Upper lobe of left lung (tissue), 6 donors: Measurements from ENCODE around the gene C12orf76. TPM values are rescaled to one million over a fixed set of nuclear protein-coding genes. Genes with fewer than 3 reads are reported as not detected.
"Not testable (repeated sequence)": the region's sequence is repeated elsewhere in the genome, so short reads cannot be mapped to it uniquely, and the experiment has no call there.

ENCODE experiments used
- ATAC-seq, 2 donors: fragments of 200-7000 bp; cut with Tn5 transposase; one replicate each; pipeline ENCODE4 v1.9.1; 2022; ENCODE audit warnings: mild to moderate bottlenecking in 2 of 2, moderate library complexity in 2 of 2; ENCODE audit not compliant: low FRiP score in 2 of 2
- DNase-seq, 2 donors: peaks; one replicate each; pipeline ENCODE4 v3.0.0-alpha.2; 2019 to 2020
- H3K27ac ChIP-seq, 4 donors: fragments of 200-600 bp; sonication (generic); one replicate each; pipeline ENCODE4 v1.5.1; 2016 to 2019
- H3K27me3 ChIP-seq, 4 donors: fragments of 200-600 bp; sonication (generic); one replicate each; pipeline ENCODE4 v1.5.1; 2017 to 2019
- H3K36me3 ChIP-seq, 4 donors: fragments of 200-600 bp; sonication (generic); one replicate each; pipeline ENCODE4 v1.5.1; 2016 to 2019
- H3K4me1 ChIP-seq, 4 donors: fragments of 200-600 bp; sonication (generic); one replicate each; pipeline ENCODE4 v1.5.1; 2018 to 2019
- H3K4me3 ChIP-seq, 4 donors: fragments of 200-600 bp; sonication (generic); one replicate each; pipeline ENCODE4 v1.5.1; 2017 to 2019; ENCODE audit warnings: mild to moderate bottlenecking in 2 of 4, moderate library complexity in 1 of 4
- H3K9me3 ChIP-seq, 4 donors: fragments of 200-600 bp; sonication (generic); one replicate each; pipeline ENCODE4 v1.5.1; 2018 to 2019
- CTCF ChIP-seq, 6 experiments: fragments of 450-650 bp in 4 of 6; fragments of 200-600 bp in 2 of 6; sonication (generic) in 2 of 6; IDR thresholded peaks; one replicate each; pipeline ENCODE4 v1.5.1; 2016 to 2019; ENCODE audit warnings: antibody characterized with exemption in 6 of 6
- EP300 ChIP-seq, 4 donors: sonication (generic); formaldehyde crosslinking; IDR thresholded peaks; one replicate each; pipeline ENCODE4 v1.5.1; 2017; ENCODE audit warnings: antibody characterized with exemption in 4 of 4, control low read depth in 2 of 4
- POLR2A ChIP-seq, 4 donors: fragments of 450-650 bp; IDR thresholded peaks; one replicate each; pipeline ENCODE4 v1.5.1; 2016 to 2017; ENCODE audit warnings: antibody characterized with exemption in 4 of 4, mild to moderate bottlenecking in 2 of 4
- POLR2AphosphoS5 ChIP-seq, 2 donors: sonication (generic); formaldehyde crosslinking; IDR thresholded peaks; one replicate each; pipeline ENCODE4 v1.5.1; 2017; ENCODE audit warnings: antibody characterized with exemption in 2 of 2
- WGBS, 2 donors: methylation state at CpG; one replicate each; pipeline ENCODE4 v1.1.5; 2017 to 2018; 5-methylcytosine and 5-hydroxymethylcytosine counted together
- total RNA-seq, 6 donors: library from RNA; depleted of rRNA in 4 of 6; stranded (reverse); fragments of >200 nt in 4 of 6; gene quantifications; one replicate each; pipeline versions ENCODE4 v1.1.0 to v1.2.1, GENCODE V29; 2016 to 2021
- donor health status: DM: no; HTN: no; CAD: no; lungs with moderate emphysema.
- donor health status: DM: no; HTN: yes; CAD: no; lungs with severe emphysema.

The C12orf76 gene
- total RNA-seq, 6 donors from 2014 or later = 8.4 to 30.5 (median 19.6) TPM

- Histone ChIP-seq H3K9me3 (no peaks in the 10 kb centered on the region), H3K27me3 (no peaks in the 10 kb centered on the region), H3K4me3 (no peak overlapping the region), H3K4me1 (peaks cover 0 to 11% (median 9%) of the 10 kb centered on the region in 4 donors), H3K36me3 (no peaks in the 10 kb centered on the region), H3K27ac (no peak overlapping the region)
- WGBS, 2 donors = 96 to 99% methylated on average over 3 of the region's 3 CpGs
- no peak for TF ChIP-seq POLR2AphosphoS5 (IDR thresholded peaks at IDR 0.05)
- TF ChIP-seq POLR2A (IDR thresholded peaks at IDR 0.05) = no peak
- no peak for TF ChIP-seq CTCF (IDR thresholded peaks at IDR 0.05)
- no peak for TF ChIP-seq EP300 (IDR thresholded peaks at IDR 0.05)
- DNase-seq (no peak), ATAC-seq (no peak)
These were observed 23.6 kb upstream of the C12orf76 start for GRCh38 chr12:110071967-110072366.

DNA sequence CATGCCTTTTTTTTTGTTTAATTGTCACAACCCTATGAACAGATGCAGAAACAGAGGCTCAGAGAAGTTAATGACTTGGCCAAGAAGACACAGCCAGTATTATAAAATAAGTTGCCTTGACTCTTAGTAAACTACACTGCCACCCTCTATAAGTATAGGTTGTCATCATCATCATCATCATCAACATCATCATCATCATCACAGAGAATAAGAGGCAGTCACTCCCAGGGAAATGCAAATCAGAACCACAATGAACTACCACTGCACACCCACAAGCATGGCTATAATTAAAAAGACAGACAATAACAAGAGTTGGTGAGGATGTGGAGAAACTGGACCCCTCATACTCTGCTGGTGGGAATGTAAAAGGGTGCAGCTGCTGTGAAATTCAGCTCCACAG, 23.2 kb upstream of the C12orf76 start:
- Histone ChIP-seq H3K36me3 (no peaks in the 10 kb centered on the region), H3K4me3 (no peak overlapping the region), H3K27ac (no peak overlapping the region), H3K9me3 (no peaks in the 10 kb centered on the region), H3K27me3 (no peaks in the 10 kb centered on the region), H3K4me1 (peaks cover 0 to 11% (median 9%) of the 10 kb centered on the region in 4 donors)
- DNase-seq (no peak), ATAC-seq (no peak)
- TF ChIP-seq POLR2A (IDR thresholded peaks at IDR 0.05) (no peak), CTCF (IDR thresholded peaks at IDR 0.05) (no peak), POLR2AphosphoS5 (IDR thresholded peaks at IDR 0.05) (no peak), EP300 (IDR thresholded peaks at IDR 0.05) (no peak)

DNA sequence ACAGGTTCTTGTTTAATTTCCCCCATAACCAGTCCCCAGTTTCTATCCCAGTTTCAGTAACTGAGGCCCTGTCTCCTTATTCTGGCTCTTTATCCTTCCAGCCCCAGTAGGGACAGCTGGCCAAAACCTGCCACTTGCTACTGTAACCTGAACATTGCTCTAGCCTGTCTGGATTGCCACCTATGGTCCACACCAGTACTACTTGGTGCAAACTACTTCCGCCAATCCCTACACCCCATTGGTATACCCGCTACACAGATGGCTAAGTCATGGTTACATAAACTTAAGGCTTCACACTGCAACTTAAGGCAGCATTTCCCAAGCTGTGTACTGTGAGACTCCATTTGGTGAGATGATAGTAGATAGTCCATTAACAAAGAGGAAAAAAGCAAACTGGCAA, 20.3 kb upstream of the C12orf76 start:
- no peaks in the 10 kb centered on the region for H3K27me3 ChIP-seq
- no peak overlapping the region for H3K27ac ChIP-seq
- peaks cover 0 to 9% (median 7%) of the 10 kb centered on the region in 4 donors for H3K4me1 ChIP-seq
- no peaks in the 10 kb centered on the region for H3K36me3 ChIP-seq
- no peaks in the 10 kb centered on the region for H3K9me3 ChIP-seq
- TF ChIP-seq POLR2A (IDR thresholded peaks at IDR 0.05) (no peak), EP300 (IDR thresholded peaks at IDR 0.05) (no peak)
- DNase-seq (no peak), ATAC-seq (no peak)
- 94 to 100% methylated on average over 2 of the region's 2 CpGs for WGBS, 2 donors
- no peak overlapping the region for H3K4me3 ChIP-seq

GRCh38 chr12:110068115-110068514, 19.8 kb upstream of the C12orf76 start:
- H3K36me3 ChIP-seq, H3K9me3 ChIP-seq, H3K4me3 ChIP-seq, DNase-seq, H3K27me3 ChIP-seq, ATAC-seq, H3K27ac ChIP-seq, H3K4me1 ChIP-seq: not testable (repeated sequence)
- 91 to 97% methylated on average over 9 of the region's 9 CpGs for WGBS, 2 donors

- Histone ChIP-seq H3K4me1 (no peaks in the 10 kb centered on the region), H3K4me3 (no peak overlapping the region), H3K36me3 (no peaks in the 10 kb centered on the region), H3K9me3 (no peaks in the 10 kb centered on the region), H3K27me3 (no peaks in the 10 kb centered on the region), H3K27ac (no peak overlapping the region)
- no peak for ATAC-seq
- DNase-seq = no peak
- WGBS, 2 donors = 81 to 90% methylated on average over 7 of the region's 7 CpGs
- no peak for TF ChIP-seq POLR2AphosphoS5 (IDR thresholded peaks at IDR 0.05)
- TF ChIP-seq CTCF (IDR thresholded peaks at IDR 0.05) = no peak
- TF ChIP-seq EP300 (IDR thresholded peaks at IDR 0.05) = no peak
- no peak for TF ChIP-seq POLR2A (IDR thresholded peaks at IDR 0.05)
These were observed 19.2 kb upstream of the C12orf76 start for GRCh38 chr12:110067531-110067930.

DNA sequence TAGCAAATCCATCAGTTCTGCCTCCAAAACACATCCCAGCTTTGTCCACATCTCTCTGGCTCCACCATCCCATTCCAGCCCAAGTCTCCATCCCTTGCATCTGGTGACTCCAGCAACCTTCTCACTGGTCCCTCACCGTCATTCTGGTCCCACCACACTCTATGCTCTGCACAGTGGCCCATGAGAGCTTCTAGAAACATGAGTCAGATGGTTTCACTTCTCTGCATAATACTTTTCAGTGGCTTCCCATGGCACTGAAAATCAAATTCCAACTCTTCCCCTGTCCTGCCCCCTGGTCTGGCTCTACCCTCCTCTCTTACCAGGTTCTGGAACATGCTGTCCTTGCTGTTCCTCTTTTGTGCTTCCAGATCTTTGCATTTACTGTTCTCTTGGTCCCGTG, 17.2 kb upstream of the C12orf76 start:
- Histone ChIP-seq H3K27ac (no peak overlapping the region), H3K27me3 (no peaks in the 10 kb centered on the region), H3K4me3 (no peak overlapping the region), H3K36me3 (no peaks in the 10 kb centered on the region), H3K4me1 (no peaks in the 10 kb centered on the region), H3K9me3 (no peaks in the 10 kb centered on the region)
- no peak for DNase-seq
- TF ChIP-seq POLR2AphosphoS5 (IDR thresholded peaks at IDR 0.05) = no peak
- ATAC-seq = no peak
- 78 to 82% methylated on average over 2 of the region's 2 CpGs for WGBS, 2 donors
